NCI-H1105 (cell line): ENCODE data around the gene BCAP31.

ENCODE experiments used
- DNase-seq: peaks from one replicate; lab custom pipeline; 2025; lab: John Stamatoyannopoulos, UW

BCAP31 gene

GRCh38 chrX:153673428-153674218 lies 50.6 kb downstream of the BCAP31 start, which contains the start of gene PNCK:
PNCK (minus strand) TSS chrX:153673813; CDS start chrX:153673076, 737 bp downstream.
- DNase-seq = no peak

- DNase-seq = no peak
Measured at GRCh38 chrX:153672531-153673427, 51.4 kb downstream of the BCAP31 start.

- no peak for DNase-seq
Measured at GRCh38 chrX:153671589-153672530, 52.3 kb downstream of the BCAP31 start.

- DNase-seq = no peak
Measured at GRCh38 chrX:153670748-153671588, 53.2 kb downstream of the BCAP31 start.

GRCh38 chrX:153669901-153670731 lies 54.1 kb downstream of the BCAP31 start:
- no peak for DNase-seq

- DNase-seq = no peak
Measured at GRCh38 chrX:153669174-153669890, 54.9 kb downstream of the BCAP31 start.

GRCh38 chrX:153668423-153669173 lies 55.6 kb downstream of the BCAP31 start:
- no peak for DNase-seq

GRCh38 chrX:153667956-153668396 lies 56.2 kb downstream of the BCAP31 start:
- DNase-seq = peak; percentile 79

GRCh38 chrX:153667281-153667955 lies 56.8 kb downstream of the BCAP31 start:
- DNase-seq = no peak

- no peak for DNase-seq
Measured at GRCh38 chrX:153665726-153666306, 58.4 kb downstream of the BCAP31 start.

- no peak for DNase-seq
Measured at GRCh38 chrX:153662266-153662665, 61.9 kb downstream of the BCAP31 start.

- DNase-seq = no peak
Measured at GRCh38 chrX:153659268-153659667, 64.9 kb downstream of the BCAP31 start.

- no peak for DNase-seq
Measured at GRCh38 chrX:153657161-153657560, 67.0 kb downstream of the BCAP31 start.

- DNase-seq = no peak
Measured at GRCh38 chrX:153653556-153653955, 70.6 kb downstream of the BCAP31 start.

GRCh38 chrX:153651540-153652079 lies 72.6 kb downstream of the BCAP31 start:
- DNase-seq = no peak

GRCh38 chrX:153650959-153651358 lies 73.2 kb downstream of the BCAP31 start:
- DNase-seq = no peak
